ENCODE results near the gene ONECUT1.

The ONECUT1 gene

GRCh38 chr15:52726195-52726594 lies 63.9 kb downstream of the ONECUT1 start:
- DNase-seq: no peak
- Mint-ChIP-seq H3K27ac (no peak overlapping the region), H3K4me1 (peaks cover 23% of the 10 kb centered on the region), H3K4me3 (no peak overlapping the region), H3K36me3 (no peaks in the 10 kb centered on the region), H3K9me3 (no peaks in the 10 kb centered on the region), H3K27me3 (peaks cover 15% of the 10 kb centered on the region)
- CTCF ChIA-PET: no interaction called here

- Mint-ChIP-seq H3K4me3 (no peak overlapping the region), H3K27me3 (peaks cover 29% of the 10 kb centered on the region), H3K9me3 (no peaks in the 10 kb centered on the region), H3K27ac (no peak overlapping the region), H3K36me3 (no peaks in the 10 kb centered on the region), H3K4me1 (no peaks in the 10 kb centered on the region)
- CTCF ChIA-PET: no interaction called here
- no peak for DNase-seq
Measured at GRCh38 chr15:52718551-52718950, 71.6 kb downstream of the ONECUT1 start.

GRCh38 chr15:52717924-52718323 lies 72.2 kb downstream of the ONECUT1 start:
- Mint-ChIP-seq H3K4me1 (no peaks in the 10 kb centered on the region), H3K9me3 (no peaks in the 10 kb centered on the region), H3K27ac (no peak overlapping the region), H3K27me3 (peaks cover 23% of the 10 kb centered on the region), H3K36me3 (no peaks in the 10 kb centered on the region), H3K4me3 (no peak overlapping the region)
- CTCF ChIA-PET: no interaction called here
- DNase-seq: no peak

GRCh38 chr15:52717481-52717880 lies 72.7 kb downstream of the ONECUT1 start:
- no peak for DNase-seq
- no peak overlapping the region for H3K27ac Mint-ChIP-seq
- H3K4me3 Mint-ChIP-seq: no peak overlapping the region
- no peaks in the 10 kb centered on the region for H3K9me3 Mint-ChIP-seq
- H3K27me3 Mint-ChIP-seq: peaks cover 21% of the 10 kb centered on the region
- no peaks in the 10 kb centered on the region for H3K36me3 Mint-ChIP-seq
- CTCF ChIA-PET: no interaction called here
- H3K4me1 Mint-ChIP-seq: no peaks in the 10 kb centered on the region

- Mint-ChIP-seq H3K27me3 (peaks cover 24% of the 10 kb centered on the region), H3K27ac (no peak overlapping the region), H3K4me3 (no peak overlapping the region), H3K4me1 (no peaks in the 10 kb centered on the region), H3K9me3 (no peaks in the 10 kb centered on the region), H3K36me3 (no peaks in the 10 kb centered on the region)
- no peak for DNase-seq
- CTCF ChIA-PET: interaction anchor here (0.7 kb wide), 1 partner anchor 164 kb away, joined by 3 read pairs; no protein-coding TSS in a partner anchor
Measured at GRCh38 chr15:52716536-52716935, 73.6 kb downstream of the ONECUT1 start.

- Mint-ChIP-seq H3K4me3 (no peak overlapping the region), H3K27ac (no peak overlapping the region), H3K9me3 (no peaks in the 10 kb centered on the region), H3K36me3 (no peaks in the 10 kb centered on the region), H3K27me3 (peaks cover 20% of the 10 kb centered on the region), H3K4me1 (no peaks in the 10 kb centered on the region)
- DNase-seq: no peak
- CTCF ChIA-PET: no interaction called here
Measured at GRCh38 chr15:52715411-52715810, 74.7 kb downstream of the ONECUT1 start.

GRCh38 chr15:52714968-52715367 lies 75.2 kb downstream of the ONECUT1 start:
- no peaks in the 10 kb centered on the region for H3K4me1 Mint-ChIP-seq
- peaks cover 20% of the 10 kb centered on the region for H3K27me3 Mint-ChIP-seq
- DNase-seq: no peak
- H3K4me3 Mint-ChIP-seq: no peak overlapping the region
- H3K36me3 Mint-ChIP-seq: no peaks in the 10 kb centered on the region
- H3K27ac Mint-ChIP-seq: no peak overlapping the region
- CTCF ChIA-PET: no interaction called here
- H3K9me3 Mint-ChIP-seq: no peaks in the 10 kb centered on the region

GRCh38 chr15:52710708-52711389 lies 79.3 kb downstream of the ONECUT1 start:
- Mint-ChIP-seq H3K9me3 (no peaks in the 10 kb centered on the region), H3K36me3 (no peaks in the 10 kb centered on the region), H3K4me1 (no peaks in the 10 kb centered on the region), H3K4me3 (no peak overlapping the region), H3K27ac (no peak overlapping the region), H3K27me3 (peaks cover 9% of the 10 kb centered on the region)
- CTCF ChIA-PET: no interaction called here
- no peak for DNase-seq

GRCh38 chr15:52710050-52710707 lies 80.0 kb downstream of the ONECUT1 start:
- CTCF ChIA-PET: no interaction called here
- DNase-seq: no peak
- H3K4me3 Mint-ChIP-seq: no peak overlapping the region
- no peaks in the 10 kb centered on the region for H3K36me3 Mint-ChIP-seq
- H3K4me1 Mint-ChIP-seq: no peaks in the 10 kb centered on the region
- peaks cover 5% of the 10 kb centered on the region for H3K27me3 Mint-ChIP-seq
- H3K9me3 Mint-ChIP-seq: no peaks in the 10 kb centered on the region
- no peak overlapping the region for H3K27ac Mint-ChIP-seq

- Mint-ChIP-seq H3K27me3 (peaks cover 3% of the 10 kb centered on the region), H3K36me3 (no peaks in the 10 kb centered on the region), H3K9me3 (no peaks in the 10 kb centered on the region), H3K4me1 (no peaks in the 10 kb centered on the region), H3K4me3 (no peak overlapping the region), H3K27ac (no peak overlapping the region)
- CTCF ChIA-PET: no interaction called here
- DNase-seq: no peak
Measured at GRCh38 chr15:52709187-52709981, 80.8 kb downstream of the ONECUT1 start.
